ENCODE data around the gene INVS. TPM values are rescaled to one million over a fixed set of nuclear protein-coding genes. Genes with fewer than 3 reads are reported as not detected.
"Not testable (repeated sequence)": the region's sequence is repeated elsewhere in the genome, so short reads cannot be mapped to it uniquely, and the experiment has no call there.

Gene INVS
- total RNA-seq, 1 donor from 2014 or later = 21.9 TPM

DNA sequence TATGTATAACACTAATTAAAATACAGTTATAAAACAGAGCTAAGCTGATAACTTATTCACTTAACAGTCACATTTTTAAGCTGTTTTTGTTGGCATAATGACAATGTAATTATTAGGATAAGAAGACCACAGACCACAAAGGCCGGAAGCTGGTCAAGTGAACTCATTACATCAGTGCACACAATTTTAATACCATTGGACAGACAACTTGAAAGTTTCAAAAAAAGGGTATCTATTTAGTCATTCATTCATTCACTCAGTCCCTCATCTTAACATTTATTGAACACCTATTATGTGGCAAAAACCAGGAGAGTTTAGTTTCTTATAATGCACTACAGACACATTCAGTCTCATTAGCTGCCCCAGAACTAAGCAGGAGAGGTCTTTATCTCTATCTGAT, 11.8 kb upstream of the INVS start:
- DNase-seq (ENCODE audit: extremely low spot score in 2 of 2) = no peak
- no peak for TF ChIP-seq POLR2A (IDR thresholded peaks at IDR 0.05)
- no peak for TF ChIP-seq POLR2AphosphoS5 (IDR thresholded peaks at IDR 0.05; ENCODE audit: insufficient read depth in 1 of 2, low read depth in 1 of 2)
- TF ChIP-seq, protein P1, sequence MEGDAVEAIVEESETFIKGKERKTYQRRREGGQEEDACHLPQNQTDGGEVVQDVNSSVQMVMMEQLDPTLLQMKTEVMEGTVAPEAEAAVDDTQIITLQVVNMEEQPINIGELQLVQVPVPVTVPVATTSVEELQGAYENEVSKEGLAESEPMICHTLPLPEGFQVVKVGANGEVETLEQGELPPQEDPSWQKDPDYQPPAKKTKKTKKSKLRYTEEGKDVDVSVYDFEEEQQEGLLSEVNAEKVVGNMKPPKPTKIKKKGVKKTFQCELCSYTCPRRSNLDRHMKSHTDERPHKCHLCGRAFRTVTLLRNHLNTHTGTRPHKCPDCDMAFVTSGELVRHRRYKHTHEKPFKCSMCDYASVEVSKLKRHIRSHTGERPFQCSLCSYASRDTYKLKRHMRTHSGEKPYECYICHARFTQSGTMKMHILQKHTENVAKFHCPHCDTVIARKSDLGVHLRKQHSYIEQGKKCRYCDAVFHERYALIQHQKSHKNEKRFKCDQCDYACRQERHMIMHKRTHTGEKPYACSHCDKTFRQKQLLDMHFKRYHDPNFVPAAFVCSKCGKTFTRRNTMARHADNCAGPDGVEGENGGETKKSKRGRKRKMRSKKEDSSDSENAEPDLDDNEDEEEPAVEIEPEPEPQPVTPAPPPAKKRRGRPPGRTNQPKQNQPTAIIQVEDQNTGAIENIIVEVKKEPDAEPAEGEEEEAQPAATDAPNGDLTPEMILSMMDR (IDR thresholded peaks at IDR 0.05) = no peak
- Histone ChIP-seq H3K36me3 (no peaks in the 10 kb centered on the region), H3K9me3 (no peaks in the 10 kb centered on the region), H3K4me1 (peaks cover 6% of the 10 kb centered on the region), H3K4me3 (no peak overlapping the region), H3K27me3 (no peaks in the 10 kb centered on the region), H3K27ac (no peak overlapping the region)
- intact Hi-C loops (cut with DNase I) = no loop called here

DNA sequence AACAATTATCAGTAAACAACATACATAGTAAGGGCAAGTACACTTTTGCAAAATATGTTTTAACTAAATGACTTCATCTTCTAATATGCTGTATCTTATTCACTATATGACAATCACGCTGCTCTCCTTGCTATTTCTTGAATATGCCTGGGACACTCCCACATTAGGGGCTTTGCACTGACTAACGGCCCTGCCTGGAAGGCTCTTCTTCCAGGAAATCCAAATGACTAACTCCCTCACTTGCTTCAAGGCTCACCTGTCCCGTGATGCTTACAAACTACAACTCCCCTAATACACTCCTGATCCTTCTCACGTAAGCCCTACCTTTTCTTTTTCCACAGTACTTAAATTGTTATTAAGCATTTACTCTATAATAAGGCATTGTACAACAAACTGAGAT, 10.8 kb upstream of the INVS start:
- H3K9me3 ChIP-seq = no peaks in the 10 kb centered on the region
- peaks cover 9% of the 10 kb centered on the region for H3K4me1 ChIP-seq
- TF ChIP-seq POLR2AphosphoS5 (IDR thresholded peaks at IDR 0.05; ENCODE audit: insufficient read depth in 1 of 2, low read depth in 1 of 2) (no peak), POLR2A (IDR thresholded peaks at IDR 0.05) (no peak)
- TF ChIP-seq, protein P1 (IDR thresholded peaks at IDR 0.05) = no peak
- no peaks in the 10 kb centered on the region for H3K36me3 ChIP-seq
- H3K27me3 ChIP-seq = no peaks in the 10 kb centered on the region
- DNase-seq (ENCODE audit: extremely low spot score in 2 of 2) = no peak
- intact Hi-C loops (cut with DNase I) = no loop called here
- no peak overlapping the region for H3K27ac ChIP-seq
- no peak overlapping the region for H3K4me3 ChIP-seq

DNA sequence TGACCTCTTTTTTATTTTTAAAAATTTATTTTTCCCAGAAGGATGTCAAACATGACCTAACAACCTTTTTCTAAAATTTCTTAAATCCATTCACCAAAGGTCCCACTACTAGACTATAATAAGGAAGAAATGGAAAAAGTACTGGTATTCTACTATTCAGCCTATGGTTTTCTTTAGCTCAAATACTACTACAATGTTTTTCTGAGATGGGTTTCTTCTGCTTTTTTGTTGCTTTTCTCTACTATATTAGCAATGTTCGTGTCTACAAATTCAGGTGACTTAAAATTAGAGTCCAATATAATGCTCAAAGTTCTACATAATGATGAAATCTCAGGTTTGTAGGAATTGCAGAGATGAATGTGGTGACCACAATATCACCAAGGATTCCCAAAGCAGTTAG, 8.2 kb upstream of the INVS start:
- Histone ChIP-seq H3K4me3 (no peak overlapping the region), H3K4me1 (peaks cover 14% of the 10 kb centered on the region), H3K36me3 (no peaks in the 10 kb centered on the region), H3K27me3 (no peaks in the 10 kb centered on the region), H3K27ac (no peak overlapping the region), H3K9me3 (no peaks in the 10 kb centered on the region)
- intact Hi-C loops (cut with DNase I) = no loop called here
- TF ChIP-seq POLR2A (IDR thresholded peaks at IDR 0.05) (no peak), POLR2AphosphoS5 (IDR thresholded peaks at IDR 0.05; ENCODE audit: insufficient read depth in 1 of 2, low read depth in 1 of 2) (no peak)
- TF ChIP-seq, protein P1 (IDR thresholded peaks at IDR 0.05) = no peak
- no peak for DNase-seq (ENCODE audit: extremely low spot score in 2 of 2)

DNA sequence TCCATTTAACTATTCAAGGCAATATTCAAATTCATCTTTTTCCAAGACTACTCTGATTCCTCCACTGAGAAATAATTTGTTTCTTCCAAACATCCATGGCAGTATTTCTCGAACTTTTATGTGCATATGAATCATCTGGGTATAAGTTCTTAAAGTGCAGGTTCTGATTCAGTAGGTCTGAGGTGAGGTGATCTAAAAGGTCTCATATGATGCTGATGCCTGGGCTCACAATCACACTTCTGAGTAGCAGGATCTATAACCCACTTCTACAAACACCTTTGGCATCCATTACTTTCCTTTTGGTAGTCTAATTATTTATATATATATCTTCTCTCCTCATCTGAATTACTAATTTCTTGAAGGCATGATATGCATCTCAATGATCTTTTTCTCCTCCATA, 7.4 kb upstream of the INVS start:
- no peak overlapping the region for H3K27ac ChIP-seq
- DNase-seq (ENCODE audit: extremely low spot score in 2 of 2) = no peak
- no peaks in the 10 kb centered on the region for H3K27me3 ChIP-seq
- H3K9me3 ChIP-seq = no peaks in the 10 kb centered on the region
- no peak overlapping the region for H3K4me3 ChIP-seq
- no peaks in the 10 kb centered on the region for H3K36me3 ChIP-seq
- intact Hi-C loops (cut with DNase I) = no loop called here
- no peak for TF ChIP-seq POLR2AphosphoS5 (IDR thresholded peaks at IDR 0.05; ENCODE audit: insufficient read depth in 1 of 2, low read depth in 1 of 2)
- no peak for TF ChIP-seq POLR2A (IDR thresholded peaks at IDR 0.05)
- TF ChIP-seq, protein P1 (IDR thresholded peaks at IDR 0.05) = no peak
- peaks cover 22% of the 10 kb centered on the region for H3K4me1 ChIP-seq

DNA sequence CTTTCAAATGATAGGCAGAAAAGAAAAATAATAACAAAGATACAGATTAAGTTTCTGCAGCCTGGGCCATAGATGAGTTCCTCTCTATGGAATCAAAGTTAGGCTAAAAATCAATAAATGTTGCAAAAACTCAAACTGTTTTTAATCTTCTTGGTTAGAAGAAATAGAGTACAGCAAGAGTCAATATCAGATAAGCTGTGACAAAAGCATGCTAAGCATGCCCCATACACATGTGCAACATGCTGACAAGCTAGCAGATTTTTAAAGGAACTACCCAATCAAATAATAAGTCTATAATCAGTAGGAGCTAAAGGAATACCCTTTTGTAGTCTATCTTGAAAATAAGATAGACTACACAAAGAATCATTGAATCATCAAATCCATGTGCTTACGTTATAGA, 7.0 kb upstream of the INVS start:
- TF ChIP-seq POLR2A (IDR thresholded peaks at IDR 0.05) (no peak), POLR2AphosphoS5 (IDR thresholded peaks at IDR 0.05; ENCODE audit: insufficient read depth in 1 of 2, low read depth in 1 of 2) (no peak)
- TF ChIP-seq, protein P1 (IDR thresholded peaks at IDR 0.05) = no peak
- DNase-seq (ENCODE audit: extremely low spot score in 2 of 2) = no peak
- H3K9me3 ChIP-seq = no peaks in the 10 kb centered on the region
- H3K36me3 ChIP-seq = no peaks in the 10 kb centered on the region
- intact Hi-C loops (cut with DNase I) = no loop called here
- no peak overlapping the region for H3K4me3 ChIP-seq
- no peaks in the 10 kb centered on the region for H3K27me3 ChIP-seq
- no peak overlapping the region for H3K27ac ChIP-seq
- H3K4me1 ChIP-seq = peaks cover 26% of the 10 kb centered on the region

DNA sequence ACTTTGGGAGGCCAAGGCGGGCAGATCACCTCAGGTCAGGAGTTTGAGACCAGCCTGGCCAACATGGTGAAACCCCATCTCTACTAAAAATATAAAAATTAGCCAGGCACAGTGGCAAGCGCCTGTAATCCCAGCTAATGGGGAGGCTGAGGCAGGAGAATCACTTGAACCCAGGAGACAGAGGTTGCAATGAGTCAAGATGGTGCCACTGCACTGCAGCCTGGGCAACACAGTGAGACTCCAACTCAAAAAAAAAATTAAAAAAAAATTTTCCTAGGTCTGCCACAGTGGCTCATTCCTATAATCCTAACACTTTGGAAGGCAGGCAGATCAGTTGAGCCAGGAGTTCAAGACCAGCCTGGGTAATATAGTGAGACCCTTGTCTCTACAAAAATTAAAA, 4.6 kb upstream of the INVS start:
- intact Hi-C loops (cut with DNase I); H3K27ac ChIP-seq; H3K27me3 ChIP-seq; DNase-seq (ENCODE audit: extremely low spot score in 2 of 2); H3K4me3 ChIP-seq; H3K36me3 ChIP-seq; H3K9me3 ChIP-seq: not testable (repeated sequence)
- peaks cover 33% of the 10 kb centered on the region for H3K4me1 ChIP-seq
